Epidermal melanocyte (primary cell): ENCODE data around the gene TM7SF3.
"Not testable (repeated sequence)": the region's sequence is repeated elsewhere in the genome, so short reads cannot be mapped to it uniquely, and the experiment has no call there.

ENCODE experiments used
- DNase-seq: peaks from one replicate; pipeline ENCODE4 v3.0.0; 2011; ENCODE audit warnings: low spot score; ENCODE audit not compliant: insufficient read length

The TM7SF3 gene, protein sequence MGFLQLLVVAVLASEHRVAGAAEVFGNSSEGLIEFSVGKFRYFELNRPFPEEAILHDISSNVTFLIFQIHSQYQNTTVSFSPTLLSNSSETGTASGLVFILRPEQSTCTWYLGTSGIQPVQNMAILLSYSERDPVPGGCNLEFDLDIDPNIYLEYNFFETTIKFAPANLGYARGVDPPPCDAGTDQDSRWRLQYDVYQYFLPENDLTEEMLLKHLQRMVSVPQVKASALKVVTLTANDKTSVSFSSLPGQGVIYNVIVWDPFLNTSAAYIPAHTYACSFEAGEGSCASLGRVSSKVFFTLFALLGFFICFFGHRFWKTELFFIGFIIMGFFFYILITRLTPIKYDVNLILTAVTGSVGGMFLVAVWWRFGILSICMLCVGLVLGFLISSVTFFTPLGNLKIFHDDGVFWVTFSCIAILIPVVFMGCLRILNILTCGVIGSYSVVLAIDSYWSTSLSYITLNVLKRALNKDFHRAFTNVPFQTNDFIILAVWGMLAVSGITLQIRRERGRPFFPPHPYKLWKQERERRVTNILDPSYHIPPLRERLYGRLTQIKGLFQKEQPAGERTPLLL

DNA sequence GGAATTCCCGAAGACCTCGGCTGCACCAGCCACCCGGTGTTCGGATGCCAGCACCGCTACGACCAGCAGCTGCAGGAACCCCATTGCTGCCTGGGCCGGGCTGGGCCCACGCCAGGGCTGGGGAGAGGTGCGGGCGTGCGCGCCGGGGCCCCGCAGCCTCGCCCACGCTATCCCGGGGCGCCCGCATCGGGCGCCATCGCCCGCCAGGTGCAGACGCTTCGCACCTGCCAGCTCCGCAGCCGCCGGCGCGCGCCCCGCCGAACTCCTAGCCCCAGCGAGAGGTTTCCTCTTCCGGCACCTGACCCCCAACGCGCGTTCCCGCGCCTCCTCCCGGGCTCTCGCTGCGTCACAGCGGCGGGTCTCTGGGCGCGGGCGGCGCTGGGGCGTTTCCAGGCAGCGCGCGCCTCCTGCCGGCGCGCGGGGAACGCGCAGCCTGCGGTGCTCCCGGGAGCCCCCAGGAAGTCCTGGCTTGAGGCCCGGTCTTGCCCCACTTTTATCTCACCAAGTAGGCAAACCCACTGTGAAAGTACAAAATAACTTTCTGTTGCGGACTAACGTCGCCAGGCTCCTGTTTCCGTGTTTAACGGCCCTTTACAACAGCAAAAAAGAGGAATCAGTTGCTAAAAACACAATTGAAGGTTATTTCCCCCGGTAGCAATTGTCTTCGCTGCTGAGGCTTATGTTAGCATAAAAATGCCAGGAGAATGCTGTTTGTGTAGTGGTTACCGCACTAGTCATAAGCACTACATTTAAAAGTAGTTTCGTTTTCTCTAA lies at the start of gene TM7SF3:
TM7SF3 (minus strand) TSS at position 300 of the 774 bp plus-strand sequence; CDS start at position 84, 216 bp downstream.
- peak; percentile 69 for DNase-seq

DNA sequence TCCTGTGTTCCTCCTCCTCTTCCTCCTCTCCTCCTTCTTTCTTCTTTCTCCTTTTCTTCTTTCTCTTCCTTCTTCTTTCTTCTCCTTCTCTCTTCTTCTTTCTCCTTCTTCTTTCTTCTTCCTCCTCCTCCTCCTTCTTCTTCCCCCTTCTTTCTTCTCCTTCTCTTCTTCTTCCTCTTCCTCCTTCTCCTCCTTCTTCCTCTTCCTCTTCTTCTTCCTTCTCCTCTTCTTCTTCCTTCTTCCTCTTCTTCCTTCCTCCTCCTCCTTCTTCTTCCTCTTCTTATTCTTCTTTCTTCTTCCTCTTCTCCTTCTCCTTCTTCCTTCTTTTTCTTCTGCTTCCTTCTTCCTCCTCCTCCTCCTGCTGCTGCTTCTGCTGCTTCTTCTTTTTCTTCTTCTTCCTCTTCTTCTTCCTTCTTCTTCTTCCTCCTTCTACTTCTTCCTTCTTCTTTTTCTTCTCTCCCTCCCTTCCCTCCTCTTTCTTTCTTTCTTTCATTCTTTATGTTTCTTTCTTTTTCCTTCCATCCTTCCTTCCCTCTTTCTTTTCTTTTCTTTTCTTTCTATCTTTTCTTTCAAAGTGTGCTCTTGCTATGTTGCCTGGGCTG lies 49.2 kb upstream of the TM7SF3 start:
- DNase-seq: no peak

DNA sequence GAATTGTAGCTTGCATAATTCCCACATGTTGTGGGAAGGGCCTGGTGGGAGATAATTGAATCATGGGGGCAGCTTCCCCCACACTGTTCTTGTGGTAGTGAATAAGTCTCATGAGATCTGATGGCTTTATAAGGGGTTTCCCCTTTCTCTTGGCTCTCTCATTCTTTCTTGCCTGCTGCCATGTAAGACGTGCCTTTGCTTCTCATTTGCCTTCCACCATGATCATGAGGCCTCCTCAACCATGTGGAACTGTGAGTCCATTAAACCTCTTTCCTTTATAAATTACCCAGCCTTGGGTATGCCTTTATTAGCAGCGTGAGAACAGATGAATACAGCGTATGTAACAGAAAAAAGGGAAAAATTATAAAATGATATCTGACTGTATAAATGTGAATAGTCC lies 47.1 kb upstream of the TM7SF3 start:
- DNase-seq: no peak

DNA sequence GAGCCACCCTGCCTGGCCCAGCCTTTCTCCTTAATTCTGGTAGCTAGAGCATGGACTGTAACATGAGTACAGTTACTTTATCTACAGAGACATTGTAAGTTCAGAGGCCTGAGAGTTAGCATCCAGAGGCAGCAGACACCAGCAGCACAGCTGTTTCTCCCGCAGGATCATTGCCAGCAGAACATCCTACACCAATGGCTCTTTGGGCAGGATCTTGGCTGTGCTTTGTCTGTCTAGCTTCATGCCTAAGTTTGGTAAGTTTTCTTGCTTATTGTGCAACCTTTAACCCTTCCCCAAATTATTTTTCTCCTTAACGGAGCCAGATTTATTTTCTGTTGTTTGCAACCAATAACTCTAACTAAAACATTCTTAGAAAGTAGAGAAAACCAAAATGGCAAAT lies 46.6 kb upstream of the TM7SF3 start:
- DNase-seq: no peak

DNA sequence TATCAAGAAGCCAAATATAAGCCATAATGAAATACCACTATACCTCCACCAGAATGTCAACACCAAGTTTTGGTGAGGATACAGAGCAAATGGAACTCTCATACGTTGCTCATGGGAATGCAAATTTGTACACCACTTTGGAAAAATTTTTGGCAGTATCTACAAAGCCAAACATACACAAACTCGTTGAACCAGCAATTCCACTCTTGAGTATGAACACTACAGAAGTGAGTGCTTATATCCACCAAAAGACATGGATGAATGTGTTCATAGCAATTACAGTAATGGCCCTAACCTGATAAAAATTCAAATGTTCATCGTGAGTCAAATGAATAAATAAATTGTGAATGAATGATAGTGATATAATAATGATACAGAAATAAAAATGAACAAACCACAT lies 43.4 kb upstream of the TM7SF3 start:
- DNase-seq: no peak

DNA sequence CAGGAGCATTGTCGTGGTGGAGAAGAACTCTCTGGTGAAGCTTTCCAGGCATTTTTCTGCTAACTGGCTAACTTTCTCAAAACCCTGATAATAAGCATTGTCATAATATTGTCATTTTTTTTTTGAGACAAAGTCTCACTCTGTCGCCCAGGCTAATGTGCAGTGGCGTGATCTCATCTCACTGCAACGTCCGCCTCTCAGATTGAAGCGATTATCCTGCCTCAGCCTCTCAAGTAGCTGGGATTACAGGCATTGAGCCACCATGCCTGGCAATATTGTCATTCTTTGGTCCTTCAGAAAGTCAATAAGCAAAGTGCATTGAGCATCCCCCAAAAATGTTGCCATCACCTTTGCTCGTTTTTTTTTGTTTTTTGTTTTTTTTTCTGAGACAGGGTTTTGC lies 41.8 kb upstream of the TM7SF3 start:
- DNase-seq: no peak

DNA sequence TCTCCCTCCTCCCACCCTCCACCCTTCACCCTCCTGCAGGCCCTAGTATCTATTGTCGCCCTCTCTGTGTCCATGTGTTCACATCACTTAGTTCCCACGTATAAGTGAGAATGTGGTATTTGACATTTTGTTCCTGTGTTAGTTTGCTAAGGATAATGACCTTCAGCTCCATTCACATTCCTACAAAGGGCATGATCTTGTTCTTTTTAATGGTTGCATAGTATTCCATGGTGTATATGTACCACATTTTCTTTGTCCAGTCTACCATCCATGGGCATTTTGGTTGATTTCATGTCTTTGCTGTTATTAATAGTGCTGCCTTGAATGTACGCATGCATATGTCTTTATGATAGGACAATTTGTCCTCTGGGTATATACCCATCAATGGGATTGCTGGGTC lies 38.6 kb upstream of the TM7SF3 start:
- no peak for DNase-seq

DNA sequence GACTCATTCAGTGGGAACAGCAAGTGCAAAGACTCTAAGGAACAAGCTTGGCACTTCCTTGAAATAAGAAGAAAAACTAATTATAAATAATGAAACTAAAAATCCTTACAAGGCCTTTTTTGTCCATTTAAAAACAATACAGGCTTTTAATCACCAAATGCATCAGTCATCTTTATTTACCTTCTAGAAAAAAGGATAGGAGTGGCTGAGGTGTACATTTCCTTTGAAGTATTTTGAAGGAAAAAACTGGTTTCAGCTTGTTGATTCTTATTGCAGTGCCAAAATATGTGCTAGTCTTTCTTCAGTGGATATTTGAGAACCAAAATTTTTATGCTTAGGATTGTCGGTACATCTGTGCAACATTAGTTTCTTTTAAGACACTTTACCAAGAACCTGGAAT lies 38.0 kb upstream of the TM7SF3 start:
- DNase-seq: no peak

DNA sequence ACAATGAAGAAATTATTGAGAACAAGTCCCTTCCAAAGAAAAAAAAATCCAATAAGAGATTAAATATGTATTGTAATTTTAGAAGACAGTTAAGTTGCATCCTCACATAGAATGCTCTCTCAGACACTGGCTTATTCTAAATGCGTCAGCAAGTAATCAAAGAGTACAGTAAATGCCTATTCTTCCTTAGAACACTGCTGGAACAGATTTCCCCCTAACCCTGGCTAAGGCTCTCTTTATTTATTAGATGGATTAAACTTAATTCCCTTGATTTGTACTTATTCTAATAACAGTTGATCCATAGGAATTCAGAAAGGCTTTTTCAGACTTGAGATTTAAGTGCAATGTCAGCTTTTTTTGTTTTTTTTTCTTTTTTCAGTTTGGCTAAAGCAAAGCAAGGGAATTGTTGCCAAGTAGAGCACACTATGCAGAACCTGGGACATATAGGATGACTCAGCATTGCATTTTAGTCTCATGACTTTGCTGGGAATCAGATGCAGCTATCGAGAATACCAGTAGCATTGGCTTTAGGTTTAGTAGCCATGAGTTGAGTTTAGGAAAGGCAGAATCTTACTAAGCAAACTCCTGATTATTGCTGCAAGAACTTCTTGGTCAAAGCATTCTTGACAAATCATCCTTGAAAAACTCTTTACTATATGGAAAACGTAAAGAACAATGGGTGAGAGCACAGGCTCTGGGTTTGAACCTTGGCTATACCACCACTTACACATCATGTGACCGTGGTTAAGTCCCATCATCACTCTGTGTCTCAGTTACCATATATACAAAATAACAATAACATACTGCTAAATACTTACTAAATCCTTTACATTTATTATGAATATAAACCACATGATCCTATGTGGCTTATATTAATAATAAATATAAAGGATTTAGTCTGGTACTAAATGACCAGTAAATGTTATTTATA lies 34.9 kb upstream of the TM7SF3 start:
- no peak for DNase-seq

DNA sequence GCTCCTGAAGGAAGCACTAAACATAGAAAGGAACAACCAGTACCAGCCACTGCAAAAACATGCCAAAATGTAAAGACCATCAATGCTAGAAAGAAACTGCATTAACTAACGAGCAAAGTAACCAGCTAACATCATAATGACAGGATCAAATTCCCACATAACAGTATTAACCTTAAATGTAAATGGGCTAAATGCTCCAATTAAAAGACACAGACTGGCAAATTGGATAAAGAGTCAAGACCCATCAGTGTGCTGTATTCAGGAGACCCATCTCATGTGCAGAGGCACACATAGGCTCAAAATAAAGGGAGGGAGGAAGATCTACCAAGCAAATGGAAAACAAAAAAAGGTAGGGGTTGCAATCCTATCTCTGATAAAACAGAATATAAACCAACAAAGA lies 27.8 kb upstream of the TM7SF3 start:
- not testable (repeated sequence) for DNase-seq

DNA sequence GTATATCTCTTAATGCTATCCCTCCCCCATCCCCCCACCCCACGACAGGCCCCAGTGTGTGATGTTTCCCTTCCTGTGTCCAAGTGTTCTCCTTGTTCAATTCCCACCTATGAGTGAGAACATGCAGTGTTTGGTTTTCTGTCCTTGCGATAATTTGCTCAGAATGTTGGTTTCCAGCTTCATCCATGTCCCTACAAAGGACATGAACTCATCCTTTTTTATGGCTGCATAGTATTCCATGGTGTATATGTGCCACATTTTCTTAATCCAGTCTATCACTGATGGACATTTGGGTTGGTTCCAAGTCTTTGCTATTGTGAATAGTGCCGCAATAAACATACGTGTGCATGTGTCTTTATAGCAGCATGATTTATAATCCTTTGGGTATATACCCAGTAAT lies 26.5 kb upstream of the TM7SF3 start:
- not testable (repeated sequence) for DNase-seq

DNA sequence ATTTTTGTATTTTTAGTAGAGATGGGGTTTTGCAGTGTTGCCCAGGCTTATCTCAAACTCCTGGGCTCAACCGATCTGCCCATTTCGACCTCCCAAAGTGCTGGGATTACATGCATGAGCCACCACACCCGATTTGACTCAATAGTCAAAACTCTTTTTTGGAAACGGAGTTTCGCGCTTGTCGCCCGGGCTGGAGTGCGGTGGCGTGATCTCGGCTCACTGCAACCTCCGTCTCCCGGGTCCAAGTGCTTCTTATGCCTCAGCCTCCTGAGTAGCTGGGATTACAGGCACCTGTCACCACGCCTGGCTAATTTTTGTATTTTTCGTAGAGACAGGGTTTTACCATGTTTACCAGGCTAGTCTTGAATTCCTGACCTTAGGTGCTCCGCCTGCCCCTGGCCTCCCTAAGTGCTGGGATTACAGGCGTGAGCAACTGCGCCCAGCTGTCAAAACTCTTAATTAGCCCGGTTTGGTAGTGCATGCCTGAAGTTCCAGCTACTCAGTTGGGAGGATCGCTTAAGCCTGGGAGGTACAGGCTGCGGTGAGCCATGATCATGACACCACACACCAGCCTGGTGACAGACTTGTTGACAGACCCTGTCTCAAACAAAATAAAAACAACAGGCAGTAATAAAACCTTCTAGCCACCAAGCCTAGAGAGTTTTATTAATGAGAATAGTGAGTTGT lies 20.6 kb upstream of the TM7SF3 start:
- no peak for DNase-seq

DNA sequence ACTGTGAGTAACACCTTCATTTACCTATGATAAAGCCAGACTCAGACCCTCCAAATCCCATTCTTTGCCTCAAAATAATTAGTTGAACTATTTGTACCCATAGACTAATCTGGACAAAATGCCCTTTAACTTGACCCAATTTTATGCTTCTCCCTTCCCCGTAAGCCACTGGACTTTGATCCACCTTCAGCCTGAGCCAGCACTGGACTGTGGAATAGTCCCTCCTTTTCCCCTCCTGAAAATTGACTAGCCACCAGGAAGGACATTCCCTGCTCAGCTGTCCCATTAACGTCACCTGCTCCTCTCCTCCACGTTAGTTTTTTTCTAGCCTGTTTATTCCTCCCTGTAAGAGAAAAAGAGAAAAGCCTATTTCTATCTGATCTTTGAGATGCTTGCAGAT lies 18.5 kb upstream of the TM7SF3 start:
- DNase-seq: no peak

DNA sequence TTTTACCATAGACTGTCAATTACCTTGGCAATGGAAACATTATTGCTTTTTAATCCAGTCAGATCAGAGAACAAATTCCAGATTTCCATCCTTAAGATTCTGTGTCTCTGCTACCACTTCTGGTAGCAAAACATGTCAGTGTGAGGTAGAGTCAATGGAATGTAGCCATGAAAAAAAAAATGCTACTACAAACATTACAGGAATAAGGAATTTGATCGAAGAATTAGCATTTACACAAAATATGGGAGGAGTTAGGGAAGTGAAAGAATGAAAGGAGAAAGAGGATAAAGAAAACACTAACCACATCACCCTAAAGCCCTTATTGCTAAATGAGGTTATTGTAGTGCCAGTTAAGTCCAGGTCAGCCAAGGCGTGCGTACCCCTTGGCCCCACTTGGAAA lies 17.3 kb upstream of the TM7SF3 start:
- no peak for DNase-seq

DNA sequence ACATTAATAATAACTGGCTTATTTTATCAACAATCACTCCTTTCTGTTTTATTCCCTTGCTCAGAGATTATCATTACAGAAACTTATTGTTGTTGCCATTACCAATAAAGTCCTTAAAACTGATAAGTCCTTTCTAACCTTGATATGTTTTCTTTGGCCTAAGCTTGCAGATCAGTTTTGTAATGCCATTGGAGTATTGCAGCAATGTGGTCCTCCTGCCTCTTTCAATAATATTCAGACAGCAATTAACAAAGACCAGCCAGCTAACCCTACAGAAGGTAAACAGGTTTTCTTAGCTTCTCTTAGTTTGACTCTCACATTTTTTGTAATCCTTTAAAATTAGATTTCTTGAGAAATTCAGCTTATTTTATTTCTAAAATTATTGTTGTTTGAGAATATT lies 12.1 kb upstream of the TM7SF3 start:
- DNase-seq: no peak

DNA sequence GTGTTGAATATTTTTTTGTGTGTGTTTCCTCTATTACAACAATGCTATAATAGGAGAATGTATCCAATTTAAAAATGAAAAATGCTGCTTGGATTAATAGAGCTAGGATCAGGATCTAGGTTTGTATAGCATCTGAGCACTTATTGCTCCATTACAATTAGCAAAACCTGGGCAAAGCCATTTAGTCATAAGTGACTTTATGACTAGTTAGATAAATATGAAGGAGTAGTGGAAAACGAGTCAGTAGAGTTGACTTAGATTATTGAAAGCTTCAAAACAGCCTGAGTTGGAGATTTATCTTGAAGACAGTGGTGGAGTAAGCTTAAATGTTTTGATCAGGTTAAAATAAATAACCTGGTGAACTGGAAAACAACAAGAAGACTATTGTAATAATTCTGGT lies 10.9 kb upstream of the TM7SF3 start:
- no peak for DNase-seq

DNA sequence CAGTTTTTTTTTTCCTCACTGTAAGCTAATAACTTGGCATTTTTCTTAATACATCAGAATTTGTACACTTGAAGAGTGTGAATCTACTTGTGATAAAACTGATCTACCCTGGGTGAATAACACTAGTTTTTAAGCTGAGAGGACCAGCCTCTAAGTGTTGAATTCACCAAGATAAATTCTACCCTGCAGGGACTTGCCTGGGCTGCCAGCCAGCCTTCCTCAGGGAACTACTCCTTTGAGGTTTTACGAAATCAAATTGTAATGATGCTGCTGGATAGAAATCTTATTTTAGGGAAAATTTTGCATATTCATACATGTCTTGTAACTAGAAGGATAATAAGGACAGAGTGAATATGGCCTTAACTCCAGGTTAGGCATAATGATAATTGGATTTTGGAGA lies 10.1 kb upstream of the TM7SF3 start:
- no peak for DNase-seq

DNA sequence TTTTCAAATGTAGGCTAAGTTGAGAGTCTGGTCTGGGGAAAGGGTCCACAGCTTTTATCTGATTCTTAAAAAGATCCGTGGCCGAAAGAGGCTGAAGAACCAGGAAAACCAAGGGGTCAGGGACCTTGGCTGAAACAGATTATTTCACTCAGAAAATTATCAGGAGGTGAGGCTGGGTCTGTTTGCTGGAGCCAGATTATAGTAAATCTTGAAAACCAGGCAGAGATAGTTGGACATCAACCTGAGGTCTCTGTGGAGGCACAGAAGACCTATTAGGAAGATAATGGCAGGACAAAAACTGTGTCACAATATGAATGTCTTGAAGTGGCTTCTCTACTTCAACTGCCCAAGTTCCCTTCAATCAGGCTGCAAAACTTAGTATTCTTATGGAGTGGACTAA lies 6.6 kb upstream of the TM7SF3 start:
- no peak for DNase-seq

DNA sequence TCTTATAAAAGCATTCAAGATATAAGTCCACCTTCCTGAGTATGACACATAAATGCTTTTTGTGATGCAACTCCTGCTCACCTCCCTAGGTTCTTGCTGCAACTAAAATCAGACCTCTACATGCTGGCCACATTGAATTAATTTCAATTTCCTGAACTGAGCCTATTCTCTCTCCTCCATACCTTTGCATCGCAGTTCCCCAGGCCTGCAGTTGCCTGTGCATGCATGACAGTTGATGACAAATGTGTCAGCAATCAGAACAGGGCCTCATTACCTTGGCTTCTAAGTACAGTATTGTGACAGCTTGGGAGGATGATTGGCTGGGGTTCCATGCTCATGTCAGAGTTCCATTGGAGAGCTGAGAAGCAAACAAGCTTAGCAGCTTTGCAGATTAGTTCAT lies 3.9 kb upstream of the TM7SF3 start:
- DNase-seq: no peak

DNA sequence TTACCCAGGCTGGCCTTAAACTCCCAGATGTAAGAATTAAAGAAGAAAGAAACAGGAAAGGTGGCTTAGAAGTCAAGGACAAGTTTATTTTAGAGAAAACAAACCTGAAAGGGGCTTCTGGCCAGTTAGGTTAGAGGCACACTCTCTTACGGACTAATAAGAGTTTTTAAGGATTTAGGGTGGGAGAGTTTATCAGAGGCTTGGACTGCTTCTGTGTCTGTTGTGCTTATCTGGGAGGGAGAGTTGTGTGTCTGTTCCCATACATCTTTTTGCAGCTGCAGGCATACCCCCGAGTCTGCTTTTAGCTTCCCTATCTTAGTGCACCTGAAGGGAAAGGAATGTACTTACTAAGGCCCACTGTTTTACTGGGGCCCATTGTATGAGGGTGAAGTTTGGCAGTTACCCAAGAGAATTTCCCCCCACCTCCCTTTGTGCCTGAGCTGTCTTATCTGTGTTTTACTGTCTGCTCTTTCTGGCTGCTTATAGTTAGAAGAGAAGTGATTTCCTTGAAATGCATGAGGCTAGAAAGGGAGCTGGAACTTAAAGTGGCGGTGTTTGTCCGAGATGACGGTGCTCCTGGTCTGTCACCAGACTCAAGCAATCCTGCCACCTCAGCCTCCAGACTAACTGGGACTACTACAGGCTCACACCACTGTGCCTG lies 3.1 kb upstream of the TM7SF3 start:
- not testable (repeated sequence) for DNase-seq
